Right renal cortex interstitium (tissue), 3 donors: ENCODE results near the gene KAT2A. TPM values are rescaled to one million over a fixed set of nuclear protein-coding genes. Genes with fewer than 3 reads are reported as not detected.

Experiments
- DNase-seq, 3 donors: peaks; one replicate each; pipeline ENCODE4 v3.0.0-alpha.2; 2013; ENCODE audit warnings: low read depth in 3 of 3, low spot score in 2 of 3
- polyA plus RNA-seq, 3 donors: library from polyadenylated mRNA; unstranded; fragments of 120-200 nt; gene quantifications; one replicate each; pipeline ENCODE4 v1.2.1, GENCODE V29; 2013; ENCODE audit not compliant: insufficient read length in 3 of 3

The KAT2A gene
- polyA plus RNA-seq, 3 donors: 52.3 to 57.6 (median 55.0) TPM

DNA sequence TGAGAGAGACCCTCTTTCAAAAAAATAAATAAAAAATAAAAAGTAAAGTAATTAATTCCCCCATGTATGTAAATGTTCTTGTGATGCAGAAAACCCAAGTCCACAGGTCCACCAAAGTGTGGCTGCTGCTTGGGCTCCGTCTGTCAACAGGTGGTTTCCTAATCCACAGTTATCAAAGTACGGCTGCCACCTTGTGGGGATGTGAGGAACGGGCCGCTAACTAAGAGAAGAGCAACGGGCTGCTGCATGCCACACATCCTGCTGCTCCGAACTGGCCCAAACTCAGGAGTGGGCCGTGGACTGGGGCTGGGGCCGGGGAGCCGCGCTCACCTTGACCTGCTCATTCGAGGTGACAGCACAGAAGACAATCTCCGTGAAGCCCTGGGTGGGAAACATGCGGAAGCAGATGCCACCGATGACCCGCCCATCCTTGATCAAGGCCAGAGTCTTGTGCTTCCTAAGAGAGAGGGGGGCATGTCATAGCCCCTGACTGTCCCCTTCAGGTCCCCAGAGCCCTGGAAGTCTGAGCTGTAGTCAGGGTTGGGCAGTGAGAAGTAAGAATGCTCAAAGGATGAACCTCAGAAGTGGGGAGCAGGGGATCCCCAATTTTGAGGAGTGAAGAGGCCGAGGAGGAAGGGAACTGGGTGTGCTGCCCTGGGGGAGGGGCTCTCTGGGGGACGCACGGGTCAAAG is 4.3 kb downstream of the KAT2A start:
- peak in 1 of 3 donors; percentile 67 for DNase-seq

GRCh38 chr17:42114118-42114517 is 7.0 kb downstream of the KAT2A start:
- no peak for DNase-seq

- DNase-seq: no peak
Measured at GRCh38 chr17:42113293-42114069, 7.7 kb downstream of the KAT2A start.

DNA sequence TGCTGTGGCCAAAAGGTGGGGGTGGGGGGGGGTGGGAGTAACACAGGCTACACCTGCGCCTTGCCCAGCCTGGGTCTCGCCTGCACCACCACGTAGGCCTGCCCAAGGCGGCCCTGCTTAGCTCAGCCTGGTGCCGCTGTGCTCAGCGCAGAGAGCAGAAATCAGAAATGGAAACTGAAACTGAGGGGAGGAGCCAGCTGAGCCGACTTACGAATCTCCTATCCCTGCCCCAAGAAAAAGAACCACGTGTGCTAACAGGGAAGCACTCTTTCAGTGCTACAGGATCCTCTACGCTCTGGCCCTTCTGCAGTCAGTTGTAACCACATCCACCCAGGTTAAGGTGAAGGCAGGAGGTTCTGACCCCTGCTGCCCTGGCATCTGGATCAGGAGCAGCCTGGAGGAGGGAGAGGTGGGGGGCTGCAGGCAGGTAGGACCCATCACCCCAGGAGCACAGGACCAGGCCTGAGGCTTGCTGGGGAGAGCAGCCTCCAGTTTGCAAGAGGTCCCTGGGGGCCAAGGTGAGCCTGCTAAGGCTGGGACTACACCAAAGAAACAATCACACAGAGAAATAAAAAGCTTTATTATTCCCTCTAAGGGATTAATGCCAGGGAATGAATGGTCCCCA is 8.5 kb downstream of the KAT2A start, which contains the start of gene DHX58:
DHX58 (minus strand) TSS at position 163 of the 625 bp plus-strand sequence. CDS start 822 bp downstream, outside the sequence.
- DNase-seq: peak in 1 of 3 donors; percentile 63

DNA sequence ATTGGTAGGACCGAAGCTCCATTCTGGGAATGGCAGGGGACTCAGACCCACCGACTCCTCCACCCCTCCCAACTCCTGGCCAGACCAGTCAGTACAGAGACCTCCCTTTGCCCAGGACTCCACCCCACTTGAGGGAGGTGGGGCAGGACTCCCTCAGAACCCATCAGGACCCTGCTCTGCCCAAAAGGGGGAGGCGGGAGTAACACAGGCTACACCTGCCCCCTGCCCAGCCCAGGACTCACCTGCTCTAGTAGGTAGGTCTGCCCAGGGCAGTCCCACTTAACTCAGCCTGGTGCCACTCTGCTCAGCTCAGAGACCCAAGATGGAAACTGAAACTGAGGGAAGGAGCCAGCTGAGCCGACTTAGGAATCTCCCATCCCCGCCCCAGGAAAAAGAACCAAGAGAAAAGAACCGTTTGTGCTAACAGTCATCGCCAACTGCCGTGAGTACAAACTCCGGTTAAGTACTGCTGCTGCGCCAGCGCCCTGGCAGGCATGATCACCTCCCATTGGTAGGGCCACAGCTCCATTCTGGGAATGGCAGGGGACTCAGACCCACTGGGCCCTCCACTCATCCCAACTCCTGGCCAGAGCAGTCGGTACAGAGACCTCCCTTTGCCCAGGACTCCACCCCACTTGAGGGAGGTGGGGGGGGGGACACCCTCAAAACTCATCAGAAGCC is 9.2 kb downstream of the KAT2A start:
- DNase-seq: no peak

DNA sequence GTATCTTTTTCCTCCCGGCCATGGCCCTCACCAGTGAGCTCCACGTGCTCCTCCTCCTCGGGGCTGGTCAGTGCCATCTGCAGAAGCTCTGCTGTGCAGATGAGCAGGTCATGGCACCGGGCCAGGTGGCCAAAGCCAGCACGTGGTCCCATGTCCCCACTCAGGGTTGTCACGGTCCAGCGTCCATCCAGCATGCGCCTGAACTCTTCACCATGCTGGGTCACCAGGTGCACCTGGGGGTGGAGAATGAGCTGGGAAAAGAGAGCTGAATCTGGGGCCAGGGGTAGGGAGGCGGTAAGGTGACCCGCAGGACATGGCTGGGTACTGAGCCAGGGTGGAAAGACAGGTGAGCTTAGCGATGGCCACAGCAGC is 9.9 kb downstream of the KAT2A start:
- no peak for DNase-seq

DNA sequence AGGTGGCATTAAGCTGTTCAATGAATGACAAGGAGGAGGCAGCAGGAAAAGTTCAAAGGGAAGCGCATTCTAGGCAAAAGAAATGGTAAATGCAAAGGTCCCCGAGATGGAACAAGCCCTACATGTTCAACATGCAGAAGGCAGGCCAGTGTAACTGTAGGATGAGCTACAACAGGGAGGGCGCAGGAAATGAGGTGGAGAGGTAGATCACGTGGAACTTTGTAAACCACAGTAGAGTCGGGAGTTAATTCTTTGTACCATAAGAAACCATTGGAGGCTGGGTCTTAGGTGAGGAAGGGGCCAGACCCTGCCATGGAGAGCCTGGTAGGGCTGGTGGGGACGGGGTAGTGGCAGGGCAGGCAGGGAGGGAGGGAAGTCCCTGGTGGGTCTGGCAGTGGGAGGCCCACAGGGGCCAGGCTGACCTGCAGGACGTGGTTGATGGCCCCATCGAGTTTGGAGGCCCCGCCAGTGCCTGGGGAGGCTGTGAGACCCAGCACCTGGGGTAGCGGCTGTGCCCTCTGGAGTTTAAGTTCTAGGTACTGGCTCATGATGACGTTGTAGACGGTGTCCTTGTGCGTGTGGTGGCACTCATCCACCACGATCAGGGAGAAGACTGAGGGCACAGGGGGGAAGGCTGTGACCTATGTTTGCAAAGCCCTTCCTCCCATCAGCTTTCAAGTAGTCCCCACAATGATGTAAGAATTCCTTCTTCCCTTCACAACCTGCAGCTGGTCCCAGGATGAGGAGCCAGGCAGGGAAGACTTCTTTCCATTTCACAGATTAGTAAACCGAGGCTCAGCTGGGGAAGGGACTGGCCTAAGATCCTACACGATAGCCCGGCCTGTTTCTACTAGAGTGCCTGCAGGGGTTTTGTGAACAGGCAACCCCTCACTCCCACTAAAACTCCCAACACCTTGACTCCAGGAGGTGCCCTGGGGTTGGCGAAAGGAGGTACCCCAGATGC is 10.6 kb downstream of the KAT2A start:
- DNase-seq: no peak

DNA sequence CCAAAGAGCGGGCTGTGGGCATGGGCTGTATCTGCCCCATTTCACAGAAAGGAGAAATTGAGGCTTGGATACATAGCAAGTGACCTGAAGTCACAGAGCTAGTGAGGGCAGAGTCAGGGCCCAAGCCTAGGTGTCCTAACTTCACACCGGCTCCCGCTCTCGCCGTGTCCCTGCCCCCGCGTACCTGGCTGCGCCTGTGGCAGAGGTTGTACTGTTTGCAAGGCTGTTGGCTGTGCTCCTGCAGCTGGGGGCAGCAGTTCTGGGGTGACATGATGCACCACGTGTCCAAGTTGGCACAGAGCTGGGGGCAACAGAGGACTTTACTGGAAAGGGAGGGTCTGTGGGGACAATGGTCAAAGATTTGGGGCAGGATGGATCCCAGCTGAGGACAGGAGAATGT is 12.1 kb downstream of the KAT2A start:
- DNase-seq: no peak

- peak; percentile 43 to 61 (median 53) for DNase-seq
Measured at GRCh38 chr17:42107597-42108576, 13.3 kb downstream of the KAT2A start.

DNA sequence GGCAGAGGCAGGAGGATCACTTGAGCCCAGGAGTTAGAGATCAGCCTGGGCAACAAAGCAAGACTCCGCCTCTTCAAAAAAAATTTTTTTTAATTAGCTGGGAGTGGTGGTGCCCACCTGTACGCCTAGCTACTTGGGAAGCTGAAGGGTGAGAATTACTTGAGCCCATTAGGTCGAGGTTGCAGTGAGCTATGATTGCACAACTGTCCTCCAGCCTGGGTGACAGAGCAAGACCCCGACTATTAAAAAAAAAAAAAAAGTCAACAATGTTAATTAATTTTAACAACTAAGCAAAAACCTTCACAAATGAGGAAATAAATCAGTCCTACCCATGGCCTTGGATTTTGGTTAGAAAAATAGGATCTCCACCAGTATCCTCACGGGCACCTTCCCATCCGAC is 14.0 kb downstream of the KAT2A start:
- DNase-seq: no peak

- DNase-seq: no peak
Measured at GRCh38 chr17:42106009-42106408, 15.2 kb downstream of the KAT2A start.

- DNase-seq: no peak
Measured at GRCh38 chr17:42104264-42104663, 16.9 kb downstream of the KAT2A start.

DNA sequence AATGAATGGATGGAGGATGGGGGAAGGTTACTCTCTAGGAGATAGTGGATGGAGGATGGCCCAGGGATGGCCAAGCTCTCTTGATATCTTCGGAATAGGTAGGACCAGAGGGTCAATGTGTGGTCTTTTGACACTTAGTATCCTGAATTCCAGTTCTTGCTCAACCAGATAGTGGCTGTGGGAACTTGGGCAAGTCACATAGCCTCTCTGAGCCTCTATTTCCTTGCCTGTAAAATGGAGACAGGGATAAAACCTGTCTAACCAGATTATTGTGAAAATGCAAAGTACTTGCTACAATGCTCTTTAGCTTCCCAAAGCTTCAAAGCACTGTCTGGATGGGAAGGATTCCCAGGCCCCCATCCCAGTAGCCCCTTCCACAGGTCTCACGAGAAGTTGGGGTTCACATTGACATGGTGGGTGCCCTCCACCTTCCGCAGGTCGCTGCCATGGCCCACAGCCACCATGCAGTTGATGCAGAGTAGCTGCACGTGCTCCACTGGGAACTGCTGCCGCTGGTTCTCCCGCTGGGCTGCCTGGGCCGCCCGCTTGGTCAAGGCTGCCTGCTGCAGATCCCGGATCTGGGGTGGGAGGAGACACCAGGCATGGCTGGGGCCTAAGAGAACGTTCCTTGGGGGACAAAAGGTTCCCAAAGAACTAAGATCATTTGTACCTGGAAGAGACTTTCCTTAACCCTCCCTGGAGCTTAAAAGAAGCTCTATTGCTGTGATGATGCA is 17.8 kb downstream of the KAT2A start:
- DNase-seq: no peak

- no peak for DNase-seq
Measured at GRCh38 chr17:42101513-42102292, 19.5 kb downstream of the KAT2A start.

DNA sequence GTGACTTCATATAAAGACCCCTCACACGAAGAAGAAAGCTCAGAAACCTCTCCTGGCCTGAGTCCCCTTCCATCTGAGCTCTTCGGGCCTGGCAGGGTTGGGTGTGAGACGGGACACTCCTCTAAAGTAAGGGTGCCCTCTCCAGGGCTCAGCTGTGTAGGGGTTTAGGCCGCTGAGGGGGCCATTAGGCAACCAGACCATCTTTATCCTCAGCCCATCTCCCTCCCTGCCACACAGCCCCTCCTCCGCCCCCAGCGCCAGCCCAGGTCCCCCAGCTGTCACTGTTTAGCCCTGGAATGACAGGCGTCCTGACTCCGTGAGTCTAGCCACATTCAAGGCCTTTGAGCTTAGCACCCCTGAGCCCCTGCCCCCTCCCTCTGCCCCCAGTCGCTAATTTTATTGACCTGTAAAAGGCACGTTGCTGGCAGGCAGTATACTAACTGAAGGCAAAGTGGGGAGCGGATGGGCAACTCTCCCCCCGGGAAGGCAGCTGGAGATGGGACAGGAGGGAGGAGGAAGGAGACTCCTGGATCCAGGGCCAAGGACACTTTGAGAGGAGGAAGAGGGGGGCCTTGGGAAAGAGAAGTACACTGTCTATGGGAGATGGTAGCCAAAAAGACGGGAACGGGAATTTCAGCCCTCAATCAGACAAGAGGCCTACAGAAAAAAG is 22.3 kb downstream of the KAT2A start:
- DNase-seq: no peak

DNA sequence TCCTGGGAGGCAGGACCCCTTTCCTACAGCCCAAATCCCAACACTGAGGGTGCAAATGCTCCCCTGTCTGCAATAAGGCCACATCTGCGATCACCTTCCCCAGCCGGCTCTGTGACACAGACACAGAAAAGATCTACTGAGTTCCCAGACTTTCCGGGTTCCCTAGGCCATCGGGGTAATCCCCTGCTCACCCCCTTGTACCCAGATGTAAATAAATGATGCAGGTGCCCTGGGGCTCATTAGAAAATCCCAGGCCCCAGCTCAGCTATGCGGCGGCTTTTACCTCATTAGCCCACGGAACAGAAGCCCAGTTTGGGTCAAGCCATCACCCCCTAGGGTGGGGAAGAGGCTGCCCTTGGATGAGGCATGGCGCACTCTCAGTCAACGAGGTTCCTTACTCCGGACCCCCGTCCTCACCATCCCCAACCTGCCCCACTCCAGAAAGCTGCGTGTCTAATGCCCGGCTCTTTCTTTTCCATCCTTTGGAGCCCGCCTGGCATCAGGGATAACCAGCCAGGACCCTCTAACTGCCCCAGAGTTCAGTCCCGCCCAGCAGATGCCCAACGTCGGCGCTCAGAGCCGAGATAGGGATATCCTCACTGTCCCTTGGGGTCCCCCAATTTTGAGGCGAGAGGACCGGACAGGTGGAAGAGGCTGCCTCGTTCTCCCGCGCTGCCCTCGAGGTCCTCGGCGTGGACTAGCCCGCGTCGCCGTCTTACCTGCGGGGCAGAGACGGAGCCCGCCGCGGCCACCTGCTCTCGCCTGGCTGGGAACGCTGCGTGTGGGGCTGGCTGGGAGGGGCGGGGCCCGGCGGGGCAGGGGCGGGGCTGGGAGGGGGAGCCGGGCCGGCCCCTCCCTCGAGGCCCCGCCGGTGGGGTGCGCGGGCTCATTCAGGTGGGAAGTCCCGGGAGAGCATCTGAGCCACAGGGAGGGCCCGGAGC is 23.2 kb downstream of the KAT2A start, which contains the start of gene ZNF385C:
ZNF385C (minus strand) TSS at position 783 of the 941 bp plus-strand sequence. CDS start 35,417 bp downstream, outside the sequence.
- DNase-seq: no peak
